GM21737 (cell line): ENCODE measurements around the gene LIMA1.
"Not testable (repeated sequence)": the region's sequence is repeated elsewhere in the genome, so short reads cannot be mapped to it uniquely, and the experiment has no call there.

ENCODE experiments used
- ATAC-seq: cut with Tn5 transposase; IDR thresholded peaks from one replicate; pipeline ENCODE4 v1.9.1; 2021; ENCODE audit warnings: mild to moderate bottlenecking, moderate library complexity; ENCODE audit not compliant: unreplicated experiment

The LIMA1 gene

GRCh38 chr12:50219001-50219400 lies 64.3 kb downstream of the LIMA1 start:
- ATAC-seq = not testable (repeated sequence)

GRCh38 chr12:50218386-50218785 lies 64.9 kb downstream of the LIMA1 start:
- no peak for ATAC-seq

- no peak for ATAC-seq
Observed at GRCh38 chr12:50217202-50217601, 66.1 kb downstream of the LIMA1 start.

- no peak for ATAC-seq
Observed at GRCh38 chr12:50215033-50215432, 68.3 kb downstream of the LIMA1 start.

- ATAC-seq = no peak
Observed at GRCh38 chr12:50214018-50214417, 69.3 kb downstream of the LIMA1 start.

- no peak for ATAC-seq
Observed at GRCh38 chr12:50213439-50213838, 69.9 kb downstream of the LIMA1 start.

GRCh38 chr12:50212071-50212467 lies 71.3 kb downstream of the LIMA1 start:
- ATAC-seq = no peak

GRCh38 chr12:50211392-50212070 lies 71.8 kb downstream of the LIMA1 start:
- no peak for ATAC-seq

GRCh38 chr12:50207424-50207823 lies 75.9 kb downstream of the LIMA1 start:
- ATAC-seq = no peak

GRCh38 chr12:50205648-50206047 lies 77.7 kb downstream of the LIMA1 start:
- ATAC-seq = no peak

- no peak for ATAC-seq
Observed at GRCh38 chr12:50203691-50204090, 79.6 kb downstream of the LIMA1 start.

- ATAC-seq = no peak
Observed at GRCh38 chr12:50201987-50202521, 81.3 kb downstream of the LIMA1 start.

- ATAC-seq = no peak
Observed at GRCh38 chr12:50200552-50201273, 82.6 kb downstream of the LIMA1 start.

- ATAC-seq = no peak
Observed at GRCh38 chr12:50198829-50199228, 84.5 kb downstream of the LIMA1 start.

GRCh38 chr12:50197297-50197727 lies 86.0 kb downstream of the LIMA1 start:
- ATAC-seq = no peak

- ATAC-seq = no peak
Observed at GRCh38 chr12:50196537-50196936, 86.8 kb downstream of the LIMA1 start.

GRCh38 chr12:50195832-50196231 lies 87.5 kb downstream of the LIMA1 start:
- ATAC-seq = no peak

GRCh38 chr12:50192908-50193307 lies 90.4 kb downstream of the LIMA1 start:
- ATAC-seq = no peak

- ATAC-seq = no peak
Observed at GRCh38 chr12:50192236-50192635, 91.1 kb downstream of the LIMA1 start.

GRCh38 chr12:50190859-50191258 lies 92.5 kb downstream of the LIMA1 start:
- ATAC-seq = no peak

- ATAC-seq = no peak
Observed at GRCh38 chr12:50188875-50189575, 94.3 kb downstream of the LIMA1 start.
